Suprapubic skin (tissue), 4 donors: ENCODE data around the gene CAMK2D.

ENCODE experiments used
- POLR2A ChIP-seq, 2 donors: fragments of 450-650 bp; IDR thresholded peaks; one replicate each; pipeline ENCODE4 v1.6.1; 2017; ENCODE audit warnings: antibody characterized with exemption in 2 of 2, mild to moderate bottlenecking in 2 of 2, moderate library complexity in 2 of 2
- POLR2AphosphoS5 ChIP-seq, 3 donors: sonication (generic); formaldehyde crosslinking; IDR thresholded peaks; one replicate each; pipeline ENCODE4 v1.6.1; 2017; ENCODE audit warnings: antibody characterized with exemption in 3 of 3
- TF ChIP-seq, protein P1 (sequence below), 2 donors: fragments of 200-600 bp in 1 of 2; fragments of 450-650 bp in 1 of 2; sonication (generic) in 1 of 2; IDR thresholded peaks; one replicate each; pipeline ENCODE4 v1.5.1; 2016 to 2019; ENCODE audit warnings: antibody characterized with exemption in 2 of 2, mild to moderate bottlenecking in 1 of 2, moderate library complexity in 1 of 2

DNA sequence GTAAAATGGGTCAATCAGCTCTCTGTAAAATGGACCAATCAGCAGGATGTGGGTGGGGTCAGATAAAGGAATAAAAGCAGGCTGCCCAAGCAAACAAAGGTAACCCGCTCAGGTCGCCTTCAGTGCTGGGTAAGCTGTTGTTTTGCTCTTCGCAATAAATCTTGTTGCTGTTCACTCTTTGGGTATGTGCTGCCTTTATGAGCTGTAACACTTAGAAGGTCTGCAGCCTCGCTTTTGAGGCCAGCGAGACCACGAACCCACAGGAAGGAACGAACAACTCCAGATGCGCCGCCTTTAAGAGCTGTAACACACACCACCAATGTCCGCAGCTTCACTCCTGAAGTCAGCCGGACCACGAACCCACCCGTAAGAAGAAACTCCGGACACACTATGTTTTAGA is 11.5 kb upstream of the CAMK2D start:
- TF ChIP-seq, protein P1, sequence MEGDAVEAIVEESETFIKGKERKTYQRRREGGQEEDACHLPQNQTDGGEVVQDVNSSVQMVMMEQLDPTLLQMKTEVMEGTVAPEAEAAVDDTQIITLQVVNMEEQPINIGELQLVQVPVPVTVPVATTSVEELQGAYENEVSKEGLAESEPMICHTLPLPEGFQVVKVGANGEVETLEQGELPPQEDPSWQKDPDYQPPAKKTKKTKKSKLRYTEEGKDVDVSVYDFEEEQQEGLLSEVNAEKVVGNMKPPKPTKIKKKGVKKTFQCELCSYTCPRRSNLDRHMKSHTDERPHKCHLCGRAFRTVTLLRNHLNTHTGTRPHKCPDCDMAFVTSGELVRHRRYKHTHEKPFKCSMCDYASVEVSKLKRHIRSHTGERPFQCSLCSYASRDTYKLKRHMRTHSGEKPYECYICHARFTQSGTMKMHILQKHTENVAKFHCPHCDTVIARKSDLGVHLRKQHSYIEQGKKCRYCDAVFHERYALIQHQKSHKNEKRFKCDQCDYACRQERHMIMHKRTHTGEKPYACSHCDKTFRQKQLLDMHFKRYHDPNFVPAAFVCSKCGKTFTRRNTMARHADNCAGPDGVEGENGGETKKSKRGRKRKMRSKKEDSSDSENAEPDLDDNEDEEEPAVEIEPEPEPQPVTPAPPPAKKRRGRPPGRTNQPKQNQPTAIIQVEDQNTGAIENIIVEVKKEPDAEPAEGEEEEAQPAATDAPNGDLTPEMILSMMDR (IDR thresholded peaks at IDR 0.05), result no peak
- TF ChIP-seq POLR2AphosphoS5 (IDR thresholded peaks at IDR 0.05), result no peak
- no peak for TF ChIP-seq POLR2A (IDR thresholded peaks at IDR 0.05)
